ENCODE results near the gene SYT11.

Gene SYT11

DNA sequence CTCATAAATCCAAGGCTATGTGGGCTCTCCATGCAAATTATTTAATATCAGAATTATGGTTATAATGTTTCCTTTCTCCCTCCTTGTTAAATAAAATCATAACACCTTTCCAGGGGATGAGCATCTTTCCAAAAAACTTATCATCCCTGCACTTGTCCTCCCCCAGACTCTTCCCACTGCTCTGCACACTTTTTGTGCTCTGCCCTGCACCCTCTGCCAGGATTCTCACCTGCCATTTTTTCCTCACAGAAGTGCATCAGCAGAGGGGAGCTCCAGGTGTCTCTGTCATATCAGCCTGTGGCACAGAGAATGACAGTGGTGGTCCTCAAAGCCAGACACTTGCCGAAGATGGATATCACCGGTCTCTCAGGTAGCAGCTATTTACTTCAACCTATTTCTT, 20.9 kb downstream of the SYT11 start:
- TF ChIP-seq, protein P1, sequence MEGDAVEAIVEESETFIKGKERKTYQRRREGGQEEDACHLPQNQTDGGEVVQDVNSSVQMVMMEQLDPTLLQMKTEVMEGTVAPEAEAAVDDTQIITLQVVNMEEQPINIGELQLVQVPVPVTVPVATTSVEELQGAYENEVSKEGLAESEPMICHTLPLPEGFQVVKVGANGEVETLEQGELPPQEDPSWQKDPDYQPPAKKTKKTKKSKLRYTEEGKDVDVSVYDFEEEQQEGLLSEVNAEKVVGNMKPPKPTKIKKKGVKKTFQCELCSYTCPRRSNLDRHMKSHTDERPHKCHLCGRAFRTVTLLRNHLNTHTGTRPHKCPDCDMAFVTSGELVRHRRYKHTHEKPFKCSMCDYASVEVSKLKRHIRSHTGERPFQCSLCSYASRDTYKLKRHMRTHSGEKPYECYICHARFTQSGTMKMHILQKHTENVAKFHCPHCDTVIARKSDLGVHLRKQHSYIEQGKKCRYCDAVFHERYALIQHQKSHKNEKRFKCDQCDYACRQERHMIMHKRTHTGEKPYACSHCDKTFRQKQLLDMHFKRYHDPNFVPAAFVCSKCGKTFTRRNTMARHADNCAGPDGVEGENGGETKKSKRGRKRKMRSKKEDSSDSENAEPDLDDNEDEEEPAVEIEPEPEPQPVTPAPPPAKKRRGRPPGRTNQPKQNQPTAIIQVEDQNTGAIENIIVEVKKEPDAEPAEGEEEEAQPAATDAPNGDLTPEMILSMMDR (IDR thresholded peaks at IDR 0.05; ENCODE audit: low read depth, low read length) = no peak

GRCh38 chr1:155880950-155881349, 21.6 kb downstream of the SYT11 start:
- TF ChIP-seq, protein P1 (IDR thresholded peaks at IDR 0.05; ENCODE audit: low read depth, low read length) = no peak

More for the DNA sequence above, 20.9 kb downstream of the SYT11 start:
- H3K4me3 ChIP-seq (ENCODE audit: low read depth, low read length) = no peak overlapping the region

DNA sequence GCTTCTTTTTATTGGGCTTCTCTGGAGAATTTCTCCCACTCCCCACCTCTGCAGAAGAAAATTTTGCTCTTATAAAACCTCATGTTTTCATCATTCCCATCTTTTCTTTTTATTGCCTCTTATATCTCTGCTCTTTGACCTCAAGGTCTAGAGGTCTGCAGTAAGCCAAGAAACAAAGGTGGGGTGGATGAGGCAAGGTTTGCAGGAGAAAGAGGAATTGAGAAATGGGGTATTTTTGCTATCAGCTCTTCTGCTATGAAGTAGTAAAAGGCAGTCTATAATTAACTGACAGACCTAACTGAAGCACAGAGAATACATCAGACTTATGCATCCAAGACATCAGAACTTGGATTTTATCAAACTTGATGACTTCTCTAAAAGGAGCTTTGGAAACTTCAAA, 22.9 kb downstream of the SYT11 start:
- no peak overlapping the region for H3K4me3 ChIP-seq (ENCODE audit: low read depth, low read length)
- TF ChIP-seq, protein P1 (IDR thresholded peaks at IDR 0.05; ENCODE audit: low read depth, low read length) = no peak

More at GRCh38 chr1:155880950-155881349, 21.6 kb downstream of the SYT11 start:
- no peak overlapping the region for H3K4me3 ChIP-seq (ENCODE audit: low read depth, low read length)

GRCh38 chr1:155882766-155883165, 23.4 kb downstream of the SYT11 start:
- TF ChIP-seq, protein P1 (IDR thresholded peaks at IDR 0.05; ENCODE audit: low read depth, low read length) = no peak
- no peak overlapping the region for H3K4me3 ChIP-seq (ENCODE audit: low read depth, low read length)

- TF ChIP-seq, protein P1 (IDR thresholded peaks at IDR 0.05; ENCODE audit: low read depth, low read length) = no peak
- no peak overlapping the region for H3K4me3 ChIP-seq (ENCODE audit: low read depth, low read length)
Observed at GRCh38 chr1:155884031-155884960, 24.9 kb downstream of the SYT11 start.

DNA sequence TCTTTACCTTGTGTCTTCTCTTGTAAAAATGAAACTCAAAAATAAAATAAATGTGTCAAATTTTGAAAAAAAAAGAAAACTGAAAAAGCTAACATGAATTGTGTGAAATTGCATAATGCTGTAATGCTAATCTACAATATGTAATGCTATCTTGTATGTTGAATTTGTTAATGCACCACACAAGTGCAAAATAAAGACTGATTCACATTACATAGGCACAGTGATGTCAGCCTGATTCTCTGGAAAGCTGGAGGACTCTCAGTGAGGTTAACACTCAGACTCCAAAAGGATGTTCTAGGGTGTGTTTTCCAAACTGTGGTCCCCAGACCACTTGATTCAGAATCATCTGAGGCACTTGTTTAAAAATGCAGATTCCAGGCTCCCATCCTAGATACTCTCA, 25.6 kb downstream of the SYT11 start:
- no peak overlapping the region for H3K4me3 ChIP-seq (ENCODE audit: low read depth, low read length)
- TF ChIP-seq, protein P1 (IDR thresholded peaks at IDR 0.05; ENCODE audit: low read depth, low read length) = no peak

GRCh38 chr1:155888481-155888880, 29.1 kb downstream of the SYT11 start:
- no peak overlapping the region for H3K4me3 ChIP-seq (ENCODE audit: low read depth, low read length)
- TF ChIP-seq, protein P1 (IDR thresholded peaks at IDR 0.05; ENCODE audit: low read depth, low read length) = no peak
